Activated CD4-positive, alpha-beta T cell treated with anti-CD3 and anti-CD28 coated beads, Interleukin-2, Interleukin-6, amounts not matched to agents 100 ng/mL and 50 ng/mL, durations not matched to agents 16 hours and 8 hours (primary cell): ENCODE measurements around the gene UBE2M.

Experiments used
- DNase-seq: peaks from one replicate; pipeline ENCODE4 v3.0.0-alpha.2; 2020

UBE2M gene

GRCh38 chr19:58538257-58539168 lies 19.9 kb downstream of the UBE2M start:
- DNase-seq, result no peak

DNA sequence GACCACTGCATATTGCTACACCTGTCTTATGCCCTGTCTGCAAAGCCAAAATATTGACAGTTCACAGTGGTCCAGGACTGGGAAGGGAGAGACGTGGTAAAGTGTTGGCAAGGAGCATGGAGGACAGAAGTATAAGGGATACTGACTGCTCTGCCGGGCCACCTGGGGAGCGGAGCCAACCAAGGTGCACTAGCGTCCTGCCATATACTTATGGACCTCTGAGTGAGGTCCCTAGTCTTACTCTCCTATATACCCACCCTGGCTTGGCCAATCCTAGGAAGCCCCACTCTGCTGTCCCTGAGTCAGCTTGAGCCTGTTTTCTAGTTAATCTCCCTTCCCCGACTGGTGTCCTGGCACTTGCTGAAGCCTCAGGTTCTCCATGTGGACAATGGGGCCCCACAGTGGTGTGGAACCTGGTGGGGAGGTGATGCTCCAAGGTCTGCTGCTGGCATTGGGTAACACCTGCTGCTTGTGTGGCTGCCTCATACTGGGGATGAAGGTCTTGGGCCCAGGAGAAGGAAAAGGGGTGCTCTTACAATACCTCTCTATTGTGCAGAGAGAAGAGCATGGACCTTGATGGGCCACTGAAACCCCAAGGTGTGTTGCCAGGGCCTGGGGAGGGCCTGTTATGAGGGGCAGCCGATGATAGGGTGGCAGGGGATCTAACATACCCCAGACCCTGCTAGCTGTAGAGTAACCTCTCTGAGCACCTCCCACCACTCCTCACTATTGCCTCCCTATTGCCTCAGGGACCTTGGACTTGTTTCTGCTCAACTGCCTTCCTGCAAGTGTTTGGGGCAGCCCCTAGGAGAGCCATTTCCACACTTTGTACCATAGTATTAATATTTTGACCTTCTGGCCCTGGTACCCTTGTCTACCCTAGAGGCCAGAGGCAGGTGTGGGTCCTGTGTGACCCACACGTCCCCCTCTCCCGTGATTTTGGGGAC lies 21.3 kb downstream of the UBE2M start:
- no peak for DNase-seq

GRCh38 chr19:58535857-58536256 lies 22.6 kb downstream of the UBE2M start:
- no peak for DNase-seq

DNA sequence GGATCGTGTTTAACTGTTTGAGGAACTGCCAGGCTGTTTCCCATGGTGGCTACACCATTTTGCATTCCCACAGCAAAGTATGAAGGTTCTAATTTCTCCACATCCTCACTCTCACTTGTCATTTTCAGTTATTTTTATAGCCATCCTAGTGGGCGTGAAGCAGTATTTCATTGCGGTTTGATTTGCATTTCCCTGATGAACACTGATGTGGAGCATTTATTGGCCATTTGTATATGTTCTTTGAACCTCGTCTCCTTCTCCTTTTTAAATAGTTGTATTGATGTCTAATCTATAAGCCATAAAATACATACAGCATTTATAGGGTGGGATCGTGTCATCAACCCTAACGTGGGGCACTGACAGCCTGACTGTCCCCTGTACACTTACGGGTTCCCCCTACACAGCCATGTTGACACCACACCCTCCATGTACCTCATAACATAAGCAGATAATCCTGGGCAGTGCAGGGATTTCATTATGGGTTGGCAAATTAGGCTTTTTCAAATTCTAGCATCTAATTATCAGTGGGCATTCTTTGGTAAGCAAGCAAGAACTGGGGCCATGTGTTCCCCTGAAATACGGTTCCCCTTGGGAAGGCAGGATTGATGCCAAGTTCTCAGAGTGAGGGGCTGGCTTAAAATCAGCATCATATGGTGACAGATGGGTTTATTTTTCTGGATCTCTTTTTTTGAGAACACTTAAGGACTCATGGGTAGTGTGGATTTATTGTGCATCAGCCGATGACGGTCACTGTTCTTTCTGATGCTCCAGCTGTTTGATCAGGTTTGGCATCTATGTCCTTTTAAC lies 27.2 kb downstream of the UBE2M start:
- DNase-seq, result no peak

DNA sequence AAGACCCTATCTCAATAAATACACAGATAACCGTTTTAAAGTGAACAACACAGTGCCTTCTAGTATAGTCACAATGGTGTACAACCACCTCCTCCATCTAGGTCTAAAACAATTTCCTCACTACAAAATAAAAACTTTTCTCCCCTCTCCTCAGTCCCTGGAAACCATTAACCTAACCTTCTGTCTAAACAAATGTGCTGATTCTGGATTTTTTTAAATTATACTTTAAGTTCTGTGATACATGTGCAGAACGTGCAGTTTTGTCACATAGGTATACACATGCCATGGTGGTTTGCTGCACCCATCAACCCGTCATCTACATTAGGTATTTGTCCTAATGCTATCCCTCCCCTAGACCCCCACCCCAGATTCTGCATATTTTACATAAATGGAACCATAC lies 29.0 kb downstream of the UBE2M start:
- no peak for DNase-seq

GRCh38 chr19:58522709-58523108 lies 35.7 kb downstream of the UBE2M start:
- DNase-seq, result no peak

DNA sequence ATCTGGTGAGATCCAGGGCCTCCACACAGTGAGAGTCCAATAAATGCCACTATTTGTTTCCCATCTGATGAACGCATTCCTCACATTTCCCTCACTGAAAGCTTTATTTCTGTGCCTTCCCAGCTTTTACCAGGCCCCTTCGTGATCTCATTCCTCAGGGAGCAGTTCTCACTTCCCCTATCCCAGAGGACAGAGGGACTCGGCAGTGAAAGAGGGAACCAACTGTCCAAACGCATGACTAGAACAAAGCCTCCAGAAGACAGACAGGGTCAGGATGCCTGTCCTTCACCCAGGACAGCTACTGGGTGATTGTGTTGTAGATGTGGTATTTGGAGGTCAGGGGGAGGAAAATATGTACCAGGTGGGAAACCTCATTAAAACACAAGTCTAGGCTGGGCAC lies 36.8 kb downstream of the UBE2M start:
- no peak for DNase-seq

- DNase-seq, result no peak
Observed at GRCh38 chr19:58520257-58520599, 38.2 kb downstream of the UBE2M start.

GRCh38 chr19:58519355-58520256 lies 38.8 kb downstream of the UBE2M start, which contains the start of gene ZBTB45:
TSS of gene ZBTB45 (minus strand) at chr19:58519810. CDS start at chr19:58517673, 2,137 bp downstream.
- DNase-seq, result peak; percentile 96

- peak; percentile 69 for DNase-seq
Observed at GRCh38 chr19:58519087-58519354, 39.4 kb downstream of the UBE2M start.

DNA sequence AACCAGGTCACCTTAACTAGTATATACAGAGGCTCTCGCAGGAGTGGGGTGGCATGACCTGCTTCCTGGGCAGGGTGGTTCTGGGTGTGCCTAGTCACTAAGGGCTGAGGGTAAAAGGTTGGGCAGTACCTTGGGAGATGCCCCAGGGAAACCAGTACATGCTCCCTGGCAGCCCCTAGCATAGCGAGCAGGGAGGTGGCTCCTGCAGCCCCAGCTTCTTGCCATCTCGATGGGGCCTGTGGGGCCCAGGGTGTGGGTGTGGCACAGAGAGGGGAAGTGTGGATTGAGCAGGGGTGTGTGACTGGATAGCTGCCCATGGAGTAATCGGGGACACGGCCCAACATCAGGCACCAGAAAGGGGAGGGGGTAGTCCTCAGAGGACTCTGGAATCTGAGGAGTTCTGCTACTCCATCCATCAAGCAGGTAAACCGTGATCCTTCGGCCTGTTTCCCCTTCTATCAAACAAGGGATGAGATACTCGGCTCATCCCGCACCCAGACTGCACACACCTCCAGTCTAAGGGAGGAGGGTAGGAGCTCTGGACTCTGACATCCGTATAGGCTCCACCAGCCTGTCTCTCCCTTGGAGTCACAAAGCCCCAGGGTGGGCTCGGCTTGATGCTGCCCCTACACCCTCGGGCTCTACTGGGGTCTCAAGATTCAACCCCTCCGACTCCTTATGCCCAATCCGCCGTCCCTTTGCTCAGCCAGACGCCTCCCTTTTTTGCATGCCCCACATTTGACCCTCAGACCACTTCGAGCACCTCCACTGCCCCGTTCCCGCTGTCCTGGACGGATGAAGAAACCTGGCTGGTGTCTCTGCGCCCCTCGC lies 39.9 kb downstream of the UBE2M start:
- peak; percentile 39 for DNase-seq

GRCh38 chr19:58516964-58517833 lies 41.2 kb downstream of the UBE2M start:
- DNase-seq, result no peak

- DNase-seq, result no peak
Observed at GRCh38 chr19:58516246-58516836, 42.1 kb downstream of the UBE2M start.

DNA sequence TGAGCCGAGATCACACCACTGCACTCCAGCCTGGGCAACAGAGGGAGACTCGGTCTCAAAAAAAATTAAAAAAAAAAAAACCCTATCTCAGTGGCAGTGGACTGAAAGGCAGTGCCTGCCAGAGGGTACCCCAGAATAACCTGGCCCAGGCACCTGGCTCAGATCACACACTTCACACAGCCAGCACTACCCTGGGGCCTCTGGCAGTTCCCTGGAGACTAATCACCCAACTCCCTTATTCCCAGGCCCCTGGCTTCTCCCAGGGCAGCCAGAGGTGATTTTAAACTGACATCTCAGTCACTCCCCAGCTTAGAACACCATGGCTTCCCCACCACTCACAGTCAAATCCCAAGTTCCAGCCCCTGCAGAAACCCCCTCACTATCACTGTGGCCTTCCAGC lies 43.2 kb downstream of the UBE2M start:
- DNase-seq, result no peak

GRCh38 chr19:58514564-58515022 lies 43.8 kb downstream of the UBE2M start:
- no peak for DNase-seq

GRCh38 chr19:58513694-58514563 lies 44.5 kb downstream of the UBE2M start:
- peak; percentile 99 for DNase-seq

GRCh38 chr19:58513213-58513693 lies 45.2 kb downstream of the UBE2M start:
- DNase-seq, result no peak
